G401 (cell line): ENCODE measurements around the gene PIGU. TPM values are rescaled to one million over a fixed set of nuclear protein-coding genes. Genes with fewer than 3 reads are reported as not detected.
"Not testable (repeated sequence)": the region's sequence is repeated elsewhere in the genome, so short reads cannot be mapped to it uniquely, and the experiment has no call there.

Experiments
- DNase-seq: peaks from one replicate; pipeline ENCODE4 v3.0.0-alpha.2; 2015; ENCODE audit warnings: low spot score
- in situ Hi-C: cut with HindIII; loops from 2 replicates; pipeline ENCODE4 v1.10.0; 2016; ENCODE audit warnings: low sequenced_read_pairs, mixed read lengths
- total RNA-seq: library from RNA; depleted of rRNA; stranded (reverse); fragments of >200 nt; shearing (Covaris generic); gene quantifications from 2 replicates; pipeline ENCODE4 v1.2.3, GENCODE V29; 2014

Gene PIGU
- total RNA-seq, 1 experiment from 2014 or later, result 11.8 TPM

DNA sequence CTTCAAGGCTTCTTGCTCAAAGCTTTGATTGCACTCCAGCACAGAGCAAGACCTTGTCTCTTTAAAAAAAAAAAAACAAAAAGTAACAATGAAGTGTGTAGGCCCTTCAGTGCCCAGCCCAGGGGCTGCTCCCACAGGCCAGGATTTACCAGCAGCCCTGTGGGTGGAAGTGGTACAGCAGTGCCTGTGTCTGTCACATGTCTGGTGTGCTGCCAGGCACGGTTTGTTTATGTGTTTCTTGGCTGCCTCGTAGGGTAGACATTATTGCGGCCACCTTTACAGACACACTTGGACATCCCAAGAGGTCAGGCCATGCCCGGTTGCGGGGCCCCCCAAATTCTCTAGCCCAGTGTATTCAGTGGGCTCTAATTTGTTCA is 148.0 kb downstream of the PIGU start:
- in situ Hi-C loops, result no loop called here
- peak; percentile 53 for DNase-seq

DNA sequence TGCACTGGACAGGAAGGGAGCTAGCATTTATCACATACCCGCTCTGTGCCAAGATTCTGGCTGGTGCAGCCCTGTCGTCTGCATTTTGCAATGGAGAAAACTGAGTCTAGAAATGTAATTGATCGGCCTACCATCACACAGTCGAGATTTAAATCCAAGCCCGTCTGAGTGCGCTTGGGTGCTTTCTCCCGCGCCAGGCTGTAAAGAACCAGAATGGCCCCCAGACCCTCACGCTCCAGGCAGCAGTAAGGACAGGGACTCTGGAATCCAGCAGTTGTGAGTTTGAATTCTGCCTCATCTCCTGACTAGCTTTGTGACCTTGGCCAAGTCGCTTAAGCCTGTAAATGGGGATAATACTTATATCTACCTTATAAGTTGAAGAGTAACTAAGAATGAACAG is 149.9 kb downstream of the PIGU start:
- in situ Hi-C loops, result no loop called here
- DNase-seq, result no peak

GRCh38 chr20:34526466-34526865 is 150.4 kb downstream of the PIGU start:
- no peak for DNase-seq
- in situ Hi-C loops, result no loop called here

DNA sequence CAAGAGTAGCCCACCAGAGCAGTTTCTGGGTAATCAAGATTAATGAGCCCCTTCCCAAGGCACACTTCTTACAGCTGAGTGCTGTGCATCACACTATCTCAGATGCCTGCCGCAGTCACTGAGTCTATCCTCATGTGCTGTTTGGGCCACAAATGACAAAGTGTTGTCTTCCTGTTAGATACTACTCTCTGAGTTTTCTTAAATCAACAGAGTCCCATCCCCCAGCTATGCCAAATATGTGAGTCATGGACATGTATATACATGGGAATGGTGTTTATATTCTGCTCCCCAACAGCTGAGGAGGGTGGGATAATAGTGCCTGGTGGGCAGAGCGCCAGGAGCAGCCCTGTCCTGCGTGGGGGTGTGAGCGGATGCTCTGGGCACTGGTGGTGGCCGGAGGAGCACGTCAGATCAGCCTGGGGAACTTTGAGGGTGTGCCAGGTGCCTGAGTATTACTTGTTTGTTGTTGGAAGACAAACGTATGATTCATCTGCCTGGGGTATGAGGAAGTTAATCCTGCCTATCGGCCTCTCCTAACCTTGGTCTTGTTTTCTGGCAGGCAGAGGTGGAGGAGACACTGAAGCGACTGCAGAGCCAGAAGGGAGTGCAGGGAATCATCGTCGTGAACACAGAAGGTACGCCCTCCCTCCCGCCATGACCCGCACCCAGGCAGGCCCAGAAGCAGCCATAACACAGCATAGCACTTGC is 151.0 kb downstream of the PIGU start:
- DNase-seq, result peak; percentile 21
- in situ Hi-C loops, result no loop called here

- DNase-seq, result no peak
- in situ Hi-C loops, result no loop called here
Observed at GRCh38 chr20:34525342-34525708, 151.6 kb downstream of the PIGU start.

- in situ Hi-C loops, result no loop called here
- DNase-seq, result no peak
Observed at GRCh38 chr20:34524426-34524825, 152.5 kb downstream of the PIGU start.

- DNase-seq, result peak; percentile 54
- in situ Hi-C loops, result no loop called here
Observed at GRCh38 chr20:34522969-34523871, 153.7 kb downstream of the PIGU start.

DNA sequence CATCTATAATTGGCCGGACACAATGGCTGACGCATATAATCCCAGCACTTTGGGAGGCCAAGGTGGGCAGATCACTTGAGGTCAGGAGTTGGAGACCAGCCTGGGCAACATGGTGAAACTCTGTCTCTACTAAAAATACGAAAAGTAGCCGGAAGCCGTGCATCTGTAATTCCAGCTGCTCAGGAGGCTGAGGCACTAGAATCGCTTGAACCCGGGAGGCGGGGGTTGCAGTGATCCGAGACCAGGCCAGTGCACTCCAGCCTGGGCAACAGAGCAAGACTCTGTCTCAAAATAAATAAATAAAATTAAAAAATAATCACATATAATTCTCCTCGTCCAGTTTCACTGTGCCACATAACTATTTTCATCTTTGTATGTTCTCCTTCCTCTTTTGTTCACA is 157.1 kb downstream of the PIGU start:
- DNase-seq, in situ Hi-C loops: not testable (repeated sequence)

- DNase-seq, in situ Hi-C loops: not testable (repeated sequence)
Observed at GRCh38 chr20:34518863-34519262, 158.0 kb downstream of the PIGU start.

DNA sequence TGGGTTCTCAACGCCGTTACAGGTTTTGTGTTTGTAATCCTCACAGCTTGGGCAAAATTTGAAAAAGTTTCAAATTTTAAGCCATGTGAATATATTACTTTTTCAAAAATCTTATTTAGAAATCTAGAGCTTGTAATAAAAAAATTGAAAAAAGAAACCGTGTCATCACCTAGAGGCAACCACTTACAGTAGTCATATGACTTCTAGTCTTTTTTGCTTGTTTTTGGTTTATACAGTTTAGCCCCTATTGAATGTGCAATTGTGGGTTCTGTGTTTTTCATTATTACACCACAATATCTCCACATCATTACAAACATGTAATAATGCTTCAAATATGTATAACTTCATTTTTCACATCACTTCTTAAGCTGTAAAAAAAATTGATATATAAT is 159.8 kb downstream of the PIGU start:
- in situ Hi-C loops, result no loop called here
- no peak for DNase-seq

GRCh38 chr20:34516247-34517113 is 160.4 kb downstream of the PIGU start, which contains the start of gene DYNLRB1:
Gene DYNLRB1, plus strand, starts transcription at chr20:34516422. Its CDS starts 37 bp downstream, at chr20:34516459.
- peak; percentile 98 for DNase-seq
- in situ Hi-C loops, result no loop called here

DNA sequence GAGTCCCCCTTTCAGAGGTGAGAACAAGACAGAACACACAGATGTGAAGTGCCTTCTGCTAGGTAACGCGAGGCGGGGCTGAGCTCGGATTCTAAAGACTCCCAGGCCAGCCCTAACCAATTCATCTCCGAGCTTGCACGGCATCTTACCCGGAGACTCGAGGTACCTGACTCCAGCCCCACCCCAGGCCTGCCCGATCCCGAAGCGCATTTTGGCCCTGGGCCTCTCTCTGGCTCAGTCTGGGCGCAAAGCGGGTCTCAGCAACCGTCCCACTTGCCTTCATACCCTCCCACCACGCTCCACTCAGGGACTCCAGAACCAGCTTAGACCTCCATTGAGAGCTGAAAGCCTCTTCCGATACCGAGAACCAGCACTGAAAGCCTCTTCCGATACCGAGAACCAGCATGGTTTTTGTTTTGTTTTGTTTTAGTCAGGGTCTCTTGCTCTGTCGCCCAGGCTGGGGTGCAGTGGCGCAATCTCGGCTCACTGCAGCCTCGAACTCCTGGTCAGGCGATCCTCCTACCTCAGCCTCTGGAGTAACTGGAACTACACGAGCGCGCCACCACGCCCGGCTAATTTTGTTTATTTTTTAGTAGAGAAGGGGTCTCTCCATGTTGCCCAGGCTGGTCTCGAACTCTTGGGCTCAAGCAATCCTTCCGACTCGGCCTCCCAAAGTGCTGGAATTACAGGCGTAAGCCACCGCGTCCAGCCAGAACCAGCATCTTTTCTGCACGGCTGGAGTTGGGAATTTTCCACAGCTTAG is 161.2 kb downstream of the PIGU start:
- in situ Hi-C loops, result no loop called here
- DNase-seq, result peak; percentile 84

DNA sequence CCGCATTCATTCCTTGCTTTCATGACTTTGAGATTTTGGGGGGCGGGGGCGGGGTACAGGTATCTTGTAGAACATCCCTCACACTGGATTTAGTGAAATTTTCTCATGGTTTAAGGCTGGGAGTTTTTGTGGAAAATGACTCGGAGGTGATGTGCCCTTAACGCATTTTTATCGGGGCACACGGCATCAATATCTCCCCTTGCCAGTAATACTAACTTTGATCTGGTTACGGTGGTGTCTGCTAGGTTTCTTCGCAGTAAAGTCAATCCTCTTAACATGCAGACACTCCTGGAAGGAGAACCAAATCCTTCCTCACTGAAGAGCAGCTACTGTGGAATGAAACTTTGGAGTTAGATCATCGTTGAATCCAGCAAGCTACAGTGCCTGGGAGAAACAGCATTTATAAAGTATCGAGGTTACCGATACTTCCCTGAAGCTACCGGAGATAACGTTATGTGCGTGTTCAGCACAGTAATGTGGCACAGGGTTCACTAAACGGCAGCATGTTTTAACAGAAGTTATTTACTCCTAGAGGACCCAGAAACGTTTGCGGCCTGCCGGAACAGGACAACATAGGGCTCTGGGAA is 161.9 kb downstream of the PIGU start:
- in situ Hi-C loops, result no loop called here
- DNase-seq, result no peak

DNA sequence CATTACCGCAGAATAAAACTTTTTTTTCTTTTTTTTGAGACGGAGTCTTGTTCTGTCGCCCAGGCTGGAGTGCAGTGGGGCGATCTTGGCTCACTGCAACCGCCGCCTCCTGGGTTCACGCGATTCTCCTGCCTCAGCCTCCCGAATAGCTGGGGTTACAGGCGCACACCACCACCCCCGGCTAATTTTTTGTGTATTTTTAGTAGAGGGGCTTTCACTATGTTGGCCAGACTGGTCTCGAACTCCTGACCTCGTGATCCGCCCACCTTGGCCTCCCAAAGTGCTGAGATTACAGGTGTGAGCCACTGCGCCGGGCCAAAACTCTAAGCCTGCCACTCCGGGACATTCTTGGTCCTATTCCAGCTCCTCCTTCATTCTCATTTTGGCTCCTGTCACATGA is 162.9 kb downstream of the PIGU start:
- in situ Hi-C loops, result not testable (repeated sequence)

DNA sequence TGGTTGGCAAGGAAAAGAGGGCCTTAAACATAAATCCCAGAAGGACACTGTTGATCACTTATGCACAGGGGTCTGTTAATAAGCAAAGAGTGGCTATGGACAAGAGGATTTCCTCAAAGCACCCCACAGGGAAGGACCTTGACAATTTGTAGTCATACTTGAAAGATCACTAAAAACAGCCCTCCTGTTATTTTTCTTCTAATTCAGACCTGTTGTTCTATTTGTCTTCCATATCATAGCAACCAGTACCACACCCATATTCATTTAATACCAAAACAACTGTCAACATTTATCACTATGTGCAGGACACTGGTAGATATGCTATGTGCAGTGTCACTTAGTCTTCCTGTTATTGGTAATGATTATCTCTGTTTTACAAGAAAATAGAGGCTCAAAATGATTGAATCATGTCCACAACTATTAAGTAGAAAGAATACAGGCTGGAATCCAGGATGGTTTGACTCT is 163.9 kb downstream of the PIGU start:
- DNase-seq, result no peak
- in situ Hi-C loops, result no loop called here

More for the DNA sequence above, 162.9 kb downstream of the PIGU start:
- not testable (repeated sequence) for DNase-seq

- in situ Hi-C loops, result no loop called here
- no peak for DNase-seq
Observed at GRCh38 chr20:34512266-34512954, 164.5 kb downstream of the PIGU start.

GRCh38 chr20:34511891-34512265 is 165.0 kb downstream of the PIGU start:
- DNase-seq, result no peak
- in situ Hi-C loops, result no loop called here

GRCh38 chr20:34510575-34510974 is 166.3 kb downstream of the PIGU start:
- in situ Hi-C loops, result no loop called here
- no peak for DNase-seq
